Glutamatergic neuron (in vitro differentiated cells): ENCODE data around the gene SLC25A51. TPM values are rescaled to one million over a fixed set of nuclear protein-coding genes. Genes with fewer than 3 reads are reported as not detected.

Experiments
- DNase-seq: peaks from one replicate; pipeline ENCODE4 v3.0.0; 2022
- H3K27ac Mint-ChIP-seq: one replicate; pipeline ENCODE4 v1.8.0; 2020; ENCODE audit warnings: mild to moderate bottlenecking, mixed read lengths, inconsistent platforms; ENCODE audit not compliant: unreplicated experiment
- H3K27me3 Mint-ChIP-seq: one replicate; pipeline ENCODE4 v1.8.0; 2020; ENCODE audit warnings: mild to moderate bottlenecking, moderate library complexity, mixed read lengths, inconsistent platforms; ENCODE audit not compliant: unreplicated experiment
- H3K36me3 Mint-ChIP-seq: one replicate; pipeline ENCODE4 v1.8.0; 2020; ENCODE audit warnings: mild to moderate bottlenecking, mixed read lengths, inconsistent platforms; ENCODE audit not compliant: unreplicated experiment
- H3K4me1 Mint-ChIP-seq: one replicate; pipeline ENCODE4 v1.8.0; 2020; ENCODE audit warnings: mild to moderate bottlenecking, low read depth, mixed read lengths, inconsistent platforms; ENCODE audit not compliant: unreplicated experiment
- H3K4me3 Mint-ChIP-seq: one replicate; pipeline ENCODE4 v1.8.0; 2020; ENCODE audit warnings: mild to moderate bottlenecking, mixed read lengths, inconsistent platforms; ENCODE audit not compliant: unreplicated experiment
- H3K9me3 Mint-ChIP-seq: one replicate; pipeline ENCODE4 v1.8.0; 2020; ENCODE audit warnings: mild to moderate bottlenecking, moderate library complexity, mixed read lengths, inconsistent platforms; ENCODE audit not compliant: unreplicated experiment
- CTCF ChIP-seq: fragments of 200-600 bp; sonication (generic); IDR thresholded peaks from one replicate; pipeline ENCODE4 v1.5.0; 2021; ENCODE audit not compliant: partially characterized antibody, unreplicated experiment
- total RNA-seq: library from RNA; stranded (reverse); fragmentation: NEBNext Ultra II Directional; extraction: Animal tissue kit (Norgen Biotek cat#: 25700); gene quantifications from one replicate; pipeline ENCODE4 v1.2.1, GENCODE V29; 2021; ENCODE audit not compliant: unreplicated experiment

SLC25A51 gene
- total RNA-seq, 1 donor from 2014 or later = 48.6 TPM

DNA sequence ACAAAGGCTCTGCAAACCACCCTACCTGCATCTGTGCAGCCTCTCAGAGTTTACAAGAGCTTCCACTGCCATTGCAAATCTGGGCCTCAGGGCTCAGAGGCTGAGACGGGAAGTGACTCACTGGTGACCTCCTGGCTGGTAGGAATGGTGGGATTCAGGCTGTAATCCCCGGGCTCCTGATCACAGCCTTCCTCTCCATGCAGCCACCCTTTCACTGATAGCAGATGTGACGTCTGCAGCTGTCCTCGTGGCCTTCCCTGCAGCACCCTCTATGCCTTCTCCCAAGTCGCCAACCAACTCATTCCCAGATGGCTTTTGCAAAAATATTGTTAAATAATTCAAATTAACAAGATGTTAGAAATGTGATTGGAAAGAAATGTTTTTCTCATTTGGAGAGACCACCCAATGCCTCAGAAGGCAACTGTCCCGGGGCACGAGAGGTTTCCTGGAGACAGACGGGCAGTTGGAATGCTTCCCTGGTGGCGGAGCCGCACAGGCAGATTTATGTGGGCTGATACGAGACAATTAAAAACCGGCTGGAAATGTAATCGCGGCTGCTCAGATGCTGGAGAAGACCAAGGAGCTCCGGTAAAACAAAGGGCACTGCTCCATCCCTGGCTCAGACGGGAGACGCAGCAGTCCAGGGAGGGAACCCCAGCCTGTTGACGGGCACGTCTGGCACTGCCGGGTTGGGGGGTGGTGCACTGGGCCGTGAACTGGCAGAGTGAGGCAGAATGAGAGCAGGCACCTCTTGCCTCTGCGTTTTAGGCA, 34.4 kb upstream of the SLC25A51 start:
- no peak for TF ChIP-seq CTCF
- Mint-ChIP-seq H3K27ac (peak overlapping the region; percentile 76), H3K27me3 (peaks cover 5% of the 10 kb centered on the region), H3K36me3 (no peaks in the 10 kb centered on the region), H3K4me1 (peaks cover 31% of the 10 kb centered on the region), H3K9me3 (peaks cover 13% of the 10 kb centered on the region), H3K4me3 (no peak overlapping the region)
- DNase-seq = no peak

DNA sequence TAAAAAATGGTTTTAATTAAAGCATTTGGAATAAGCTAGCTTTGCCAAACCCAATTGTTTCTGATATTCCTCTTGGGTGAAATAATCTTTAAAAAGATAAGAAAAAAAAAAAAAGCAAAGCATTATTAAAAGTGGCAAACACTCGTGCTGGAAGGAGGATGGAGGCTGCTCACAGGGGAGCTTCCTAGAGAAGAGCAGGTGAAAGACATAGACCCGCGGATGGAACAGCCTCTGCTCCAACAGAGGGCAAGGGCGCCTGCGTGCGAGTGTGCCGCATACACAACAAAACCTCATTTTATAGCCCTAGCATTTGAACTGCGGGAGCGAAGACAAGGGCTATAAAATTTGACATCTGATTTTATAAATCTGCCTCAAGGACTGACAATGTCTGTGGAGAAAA, 33.4 kb upstream of the SLC25A51 start:
- H3K9me3 Mint-ChIP-seq = peaks cover 13% of the 10 kb centered on the region
- no peak for TF ChIP-seq CTCF
- no peaks in the 10 kb centered on the region for H3K36me3 Mint-ChIP-seq
- H3K4me1 Mint-ChIP-seq = peaks cover 25% of the 10 kb centered on the region
- H3K27ac Mint-ChIP-seq = peak overlapping the region; percentile 59
- DNase-seq = no peak
- no peak overlapping the region for H3K4me3 Mint-ChIP-seq
- peaks cover 5% of the 10 kb centered on the region for H3K27me3 Mint-ChIP-seq

- Mint-ChIP-seq H3K9me3 (peaks cover 11% of the 10 kb centered on the region), H3K4me1 (peaks cover 22% of the 10 kb centered on the region), H3K36me3 (no peaks in the 10 kb centered on the region), H3K4me3 (peak overlapping the region; percentile 35), H3K27me3 (peaks cover 4% of the 10 kb centered on the region), H3K27ac (peak overlapping the region; percentile 95)
- peak; percentile 52 for DNase-seq
- no peak for TF ChIP-seq CTCF
Observed at GRCh38 chr9:37936965-37937364, 33.0 kb upstream of the SLC25A51 start.

DNA sequence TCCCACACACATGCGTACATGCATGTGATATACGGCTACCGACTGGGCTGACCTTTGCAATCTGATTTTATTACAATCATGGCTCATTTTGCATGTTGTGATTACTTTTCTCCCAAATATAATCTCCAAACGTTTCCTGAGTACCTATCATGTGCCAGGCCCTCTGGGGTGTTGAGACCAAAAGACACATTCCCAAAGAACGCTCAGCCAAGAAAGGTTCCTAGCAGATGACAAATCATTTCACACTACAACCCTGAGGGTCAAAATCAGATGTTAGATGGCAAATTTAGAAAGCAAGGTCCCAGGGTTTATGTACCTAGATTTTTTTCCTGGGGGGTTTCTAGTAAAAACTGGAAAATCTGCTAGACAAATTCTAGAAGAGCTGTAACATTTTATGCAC, 32.4 kb upstream of the SLC25A51 start:
- no peak for TF ChIP-seq CTCF
- peaks cover 10% of the 10 kb centered on the region for H3K9me3 Mint-ChIP-seq
- H3K4me3 Mint-ChIP-seq = no peak overlapping the region
- DNase-seq = no peak
- peaks cover under 1% of the 10 kb centered on the region for H3K36me3 Mint-ChIP-seq
- no peak overlapping the region for H3K27ac Mint-ChIP-seq
- peaks cover 3% of the 10 kb centered on the region for H3K27me3 Mint-ChIP-seq
- peaks cover 21% of the 10 kb centered on the region for H3K4me1 Mint-ChIP-seq

- H3K27ac Mint-ChIP-seq = no peak overlapping the region
- peaks cover 21% of the 10 kb centered on the region for H3K4me1 Mint-ChIP-seq
- no peak overlapping the region for H3K4me3 Mint-ChIP-seq
- H3K36me3 Mint-ChIP-seq = peaks cover 10% of the 10 kb centered on the region
- H3K27me3 Mint-ChIP-seq = peaks cover 3% of the 10 kb centered on the region
- no peak for DNase-seq
- H3K9me3 Mint-ChIP-seq = peaks cover 12% of the 10 kb centered on the region
- TF ChIP-seq CTCF = no peak
Observed at GRCh38 chr9:37935096-37935495, 31.2 kb upstream of the SLC25A51 start.
